Measurements from ENCODE around the gene ELMO1. TPM values are rescaled to one million over a fixed set of nuclear protein-coding genes. Genes with fewer than 3 reads are reported as not detected.

ELMO1 gene
- total RNA-seq, 1 experiment from 2014 or later: not detected

GRCh38 chr7:36878288-36878687, 570.4 kb downstream of the ELMO1 start:
- Histone ChIP-seq H3K4me1 (ENCODE audit: insufficient read depth, low read length, poor library complexity, severe bottlenecking) (no peaks in the 10 kb centered on the region), H3K27me3 (replicated peaks; ENCODE audit: insufficient read depth, low read depth, low read length, poor library complexity) (peaks cover 8% of the 10 kb centered on the region), H3K4me3 (ENCODE audit: low read depth, low read length, poor library complexity, severe bottlenecking) (no peak overlapping the region), H3K36me3 (ENCODE audit: insufficient read depth, low read length, poor library complexity, severe bottlenecking) (no peaks in the 10 kb centered on the region), H3K9me3 (ENCODE audit: low read depth, low read length, poor library complexity, severe bottlenecking) (no peaks in the 10 kb centered on the region), H3K27ac (ENCODE audit: low read depth, low read length, poor library complexity, severe bottlenecking) (no peak overlapping the region)
- BruUV-seq (replicated peaks): no TSS peak
- TF ChIP-seq CTCF (conservative IDR thresholded peaks at IDR 0.05; ENCODE audit: low read depth, low read length) (no peak), EZH2 (IDR thresholded peaks at IDR 0.05; ENCODE audit: borderline replicate concordance, low read depth, low read length, poor library complexity, severe bottlenecking) (no peak)
- DNase-seq (ENCODE audit: low spot score): no peak
- CTCF ChIA-PET: interaction anchor here (0.6 kb wide), 1 partner anchor 223 kb away, joined by 6 read pairs; no protein-coding TSS in a partner anchor
- POLR2A ChIA-PET (ENCODE audit: low non-redundant PET): no interaction called here
- intact Hi-C loops (cut with micrococcal nuclease; ENCODE audit: unreplicated experiment): no loop called here

GRCh38 chr7:36875794-36876193, 572.9 kb downstream of the ELMO1 start:
- no peak for DNase-seq (ENCODE audit: low spot score)
- Histone ChIP-seq H3K36me3 (ENCODE audit: insufficient read depth, low read length, poor library complexity, severe bottlenecking) (no peaks in the 10 kb centered on the region), H3K27me3 (replicated peaks; ENCODE audit: insufficient read depth, low read depth, low read length, poor library complexity) (peaks cover 5% of the 10 kb centered on the region), H3K4me3 (ENCODE audit: low read depth, low read length, poor library complexity, severe bottlenecking) (no peak overlapping the region), H3K4me1 (ENCODE audit: insufficient read depth, low read length, poor library complexity, severe bottlenecking) (no peaks in the 10 kb centered on the region), H3K9me3 (ENCODE audit: low read depth, low read length, poor library complexity, severe bottlenecking) (no peaks in the 10 kb centered on the region), H3K27ac (ENCODE audit: low read depth, low read length, poor library complexity, severe bottlenecking) (no peak overlapping the region)
- ChIA-PET POLR2A (ENCODE audit: low non-redundant PET) (interaction anchor here (0.7 kb wide), 1 partner anchor 11 kb away, joined by 3 read pairs; no protein-coding TSS in a partner anchor), CTCF (no interaction called here)
- BruUV-seq (replicated peaks): no TSS peak
- TF ChIP-seq EZH2 (IDR thresholded peaks at IDR 0.05; ENCODE audit: borderline replicate concordance, low read depth, low read length, poor library complexity, severe bottlenecking): no peak
- no peak for TF ChIP-seq CTCF (conservative IDR thresholded peaks at IDR 0.05; ENCODE audit: low read depth, low read length)
- intact Hi-C loops (cut with micrococcal nuclease; ENCODE audit: unreplicated experiment): no loop called here

DNA sequence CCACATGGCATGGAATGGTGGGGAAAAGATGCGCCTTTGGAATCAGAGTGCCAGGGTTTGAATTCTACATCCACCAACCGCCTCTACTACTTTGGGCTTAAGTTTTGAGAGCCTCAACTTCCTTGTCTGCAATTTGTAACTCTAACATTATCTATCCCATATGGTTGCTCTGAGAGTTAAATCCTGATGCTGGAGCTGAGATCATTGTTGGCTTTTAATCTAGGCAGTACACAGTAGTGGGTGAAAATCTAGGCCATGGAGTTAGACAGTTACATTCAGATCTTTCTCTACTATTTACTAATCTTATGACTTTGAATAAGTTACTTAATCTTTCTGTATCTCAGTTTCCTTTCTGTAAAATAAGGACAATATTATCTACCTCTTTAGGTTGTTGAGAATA, 574.6 kb downstream of the ELMO1 start:
- CTCF ChIA-PET: no interaction called here
- POLR2A ChIA-PET (ENCODE audit: low non-redundant PET): no interaction called here
- intact Hi-C loops (cut with micrococcal nuclease; ENCODE audit: unreplicated experiment): no loop called here
- no peak for DNase-seq (ENCODE audit: low spot score)
- no TSS peak for BruUV-seq (replicated peaks)
- Histone ChIP-seq H3K4me1 (ENCODE audit: insufficient read depth, low read length, poor library complexity, severe bottlenecking) (no peaks in the 10 kb centered on the region), H3K27ac (ENCODE audit: low read depth, low read length, poor library complexity, severe bottlenecking) (no peak overlapping the region), H3K9me3 (ENCODE audit: low read depth, low read length, poor library complexity, severe bottlenecking) (no peaks in the 10 kb centered on the region), H3K27me3 (replicated peaks; ENCODE audit: insufficient read depth, low read depth, low read length, poor library complexity) (peaks cover 5% of the 10 kb centered on the region), H3K36me3 (ENCODE audit: insufficient read depth, low read length, poor library complexity, severe bottlenecking) (no peaks in the 10 kb centered on the region), H3K4me3 (ENCODE audit: low read depth, low read length, poor library complexity, severe bottlenecking) (no peak overlapping the region)
- no peak for TF ChIP-seq CTCF (conservative IDR thresholded peaks at IDR 0.05; ENCODE audit: low read depth, low read length)
- no peak for TF ChIP-seq EZH2 (IDR thresholded peaks at IDR 0.05; ENCODE audit: borderline replicate concordance, low read depth, low read length, poor library complexity, severe bottlenecking)

Measured in A673 (cell line).